HG03432 (cell line): ENCODE data around the gene DNAJB13.
A peak's percentile ranks its signal among the peaks of the same experiment; 100 is the strongest.
"Not testable (repeated sequence)": the region's sequence is repeated elsewhere in the genome, so short reads cannot be mapped to it uniquely, and the experiment has no call there.

Source experiments
- ATAC-seq: cut with Tn5 transposase; IDR thresholded peaks from one replicate; pipeline ENCODE4 v1.9.1; 2021; ENCODE audit warnings: mild to moderate bottlenecking, moderate library complexity; ENCODE audit not compliant: unreplicated experiment

DNAJB13 gene

DNA sequence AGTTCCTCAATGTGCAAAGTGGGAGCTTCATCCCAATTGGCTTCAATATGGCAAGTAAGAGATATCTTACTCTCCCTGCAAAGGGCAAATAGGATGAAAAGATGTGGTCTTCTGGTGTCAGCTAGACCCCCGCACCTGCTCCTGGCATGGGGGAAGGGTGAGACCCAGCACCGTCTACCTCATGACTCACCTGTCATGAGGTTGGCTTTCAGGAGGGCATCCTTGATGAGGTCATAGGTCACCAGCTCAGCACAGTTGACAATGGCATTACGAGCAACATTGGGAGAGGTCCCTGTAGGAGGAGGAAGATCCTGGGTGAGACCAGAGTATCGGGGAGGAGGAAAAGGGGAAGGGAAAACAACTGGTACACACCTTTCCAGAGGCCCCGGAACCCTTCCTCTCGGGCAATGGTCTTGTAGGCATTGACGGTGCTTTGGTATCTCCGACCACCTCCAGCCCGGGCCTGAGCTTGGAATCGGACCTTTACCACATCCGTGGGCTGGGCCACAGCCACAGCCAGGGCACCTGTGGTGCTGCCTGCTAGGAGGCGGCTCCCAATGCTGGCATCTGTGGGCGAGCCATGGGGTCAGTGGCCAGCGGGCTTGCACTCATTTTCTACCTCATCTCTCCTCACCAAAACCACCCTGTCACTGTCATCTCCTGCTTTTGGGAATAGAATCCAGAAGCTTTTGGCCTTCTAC is 25.8 kb downstream of the DNAJB13 start:
- ATAC-seq = no peak

DNA sequence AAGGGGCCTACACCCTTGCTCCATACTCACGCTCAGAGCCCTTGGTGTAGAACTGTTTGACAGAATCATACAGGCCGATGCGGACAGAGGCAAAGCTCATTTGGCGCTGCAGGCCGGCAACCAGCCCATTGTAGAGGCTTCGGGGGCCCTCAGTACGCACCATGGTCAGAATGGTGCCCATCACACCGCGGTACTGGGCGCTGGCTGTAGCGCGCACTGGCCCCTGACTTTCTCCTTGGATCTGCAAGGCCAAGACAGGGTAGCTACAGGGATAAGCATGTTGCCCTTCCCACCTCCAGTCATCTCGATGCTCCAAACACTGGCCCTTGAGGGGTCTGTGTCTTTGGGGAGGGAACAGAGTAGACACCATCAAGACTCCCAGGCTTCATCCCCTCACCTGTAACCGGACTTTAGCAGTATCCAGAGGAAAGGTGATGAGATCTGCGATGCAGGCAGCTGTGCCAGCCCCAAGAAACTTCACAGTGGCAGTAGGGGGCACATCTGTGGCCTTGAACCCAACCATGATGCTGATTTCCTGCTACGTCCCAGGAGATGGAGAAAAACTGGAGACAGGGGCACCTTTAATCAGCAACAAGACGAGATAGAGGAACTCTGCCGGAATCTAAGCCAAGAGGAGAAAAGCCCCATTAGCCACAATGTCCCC is 27.2 kb downstream of the DNAJB13 start:
- ATAC-seq = no peak

DNA sequence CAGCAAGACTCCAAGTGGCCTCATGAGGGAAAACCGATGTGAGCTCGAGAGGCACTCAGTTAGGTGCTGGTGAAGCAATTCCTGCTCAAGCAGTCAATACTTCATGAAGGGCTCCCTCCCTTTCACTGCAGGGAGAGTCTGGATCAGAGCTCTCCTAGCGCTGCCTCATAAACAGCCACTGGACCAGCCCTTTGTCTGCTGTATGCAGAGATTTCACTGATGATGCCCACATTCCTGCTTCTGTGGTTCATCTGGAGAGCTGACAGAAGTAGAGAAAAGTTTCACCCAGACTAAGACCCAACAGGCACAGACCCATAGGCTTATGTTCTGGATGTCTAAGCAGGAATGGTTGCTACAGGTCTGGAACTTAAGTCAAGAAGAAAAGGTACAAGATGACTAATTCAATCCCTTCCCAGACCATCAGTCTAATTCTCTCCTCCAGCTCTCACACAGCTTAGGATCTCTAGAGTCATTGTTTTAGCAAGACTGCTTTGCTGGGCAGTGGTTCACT is 27.8 kb downstream of the DNAJB13 start:
- ATAC-seq = no peak

DNA sequence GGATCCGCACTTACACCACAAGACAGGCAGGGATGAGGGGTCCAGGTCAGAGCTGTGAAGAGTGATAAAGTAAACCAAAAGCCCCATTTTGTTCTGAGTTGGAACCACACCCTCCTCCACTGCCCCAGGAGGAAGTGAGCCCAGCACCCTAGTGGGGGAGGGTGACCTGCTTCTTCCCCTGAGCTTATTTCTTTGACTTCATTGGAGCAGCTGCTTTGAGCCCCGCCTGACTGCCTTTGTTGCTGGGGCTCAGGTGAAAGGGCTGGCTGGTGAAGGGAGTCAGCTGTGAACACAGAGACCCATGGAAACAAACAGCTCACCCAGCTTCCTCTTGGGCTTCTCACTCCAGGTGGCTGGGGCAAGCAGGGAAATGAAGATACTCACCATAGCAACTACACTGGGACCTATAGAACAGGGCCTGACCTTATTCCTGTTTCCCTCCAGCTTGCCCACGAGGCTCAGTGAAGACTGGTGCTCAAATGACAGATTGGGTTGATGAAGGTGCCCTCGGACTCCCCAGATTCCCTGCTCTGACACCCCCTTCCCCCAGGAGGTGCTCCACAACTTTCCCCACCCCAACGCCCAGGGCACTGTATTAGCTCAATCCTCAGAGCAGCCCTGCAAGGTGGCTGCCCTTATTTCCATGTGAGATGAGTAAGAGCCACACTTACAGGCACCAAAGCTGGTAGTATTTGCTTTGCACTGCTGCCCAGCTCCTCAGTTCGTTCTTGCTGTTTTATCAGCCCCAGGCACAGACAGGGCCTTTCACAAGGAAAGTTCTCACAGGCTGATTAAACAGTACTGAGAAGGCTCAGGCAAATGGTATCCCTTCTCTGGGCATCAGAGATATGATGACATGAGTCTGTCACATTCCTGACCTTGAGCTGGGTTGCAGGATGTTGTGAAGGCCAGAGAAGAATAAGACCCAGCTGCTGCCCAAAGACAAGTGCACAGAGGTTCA is 29.5 kb downstream of the DNAJB13 start:
- peak; percentile 47 for ATAC-seq

DNA sequence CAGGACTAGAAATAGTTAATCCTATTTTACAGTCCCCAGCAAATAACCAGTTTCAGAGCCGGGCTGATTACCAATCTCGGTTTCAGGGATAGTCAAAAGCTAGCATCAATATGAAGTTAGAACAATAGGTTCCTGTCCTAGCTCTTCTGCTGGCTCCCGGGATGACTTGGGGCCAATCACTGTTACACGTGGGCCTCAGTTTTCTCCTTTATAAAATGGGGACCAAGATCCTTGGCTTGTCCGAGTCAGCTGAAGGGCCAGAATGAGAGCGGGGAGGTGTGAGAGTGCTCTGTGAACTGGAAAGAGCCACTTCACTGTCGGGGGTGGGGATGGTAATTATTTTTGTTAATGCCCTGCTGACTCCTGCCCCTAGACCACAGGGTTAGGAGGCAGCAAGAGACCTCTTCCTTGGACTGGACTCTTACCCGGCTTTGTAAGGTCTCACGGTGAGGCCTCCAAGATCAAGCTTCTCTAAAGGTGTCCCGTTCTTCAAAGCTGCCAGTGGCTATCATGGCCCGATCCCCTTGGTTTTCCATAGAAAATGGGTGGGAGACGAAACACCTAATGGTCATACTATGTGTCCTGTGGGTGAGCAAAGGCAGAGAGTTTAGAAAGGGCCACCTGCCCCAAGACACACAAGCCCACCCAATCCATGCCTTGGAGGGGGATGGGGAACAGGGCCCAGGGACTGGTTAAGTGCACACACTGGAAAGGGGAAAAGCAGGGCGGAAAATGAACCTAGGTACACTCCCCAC is 30.4 kb downstream of the DNAJB13 start:
- no peak for ATAC-seq

DNA sequence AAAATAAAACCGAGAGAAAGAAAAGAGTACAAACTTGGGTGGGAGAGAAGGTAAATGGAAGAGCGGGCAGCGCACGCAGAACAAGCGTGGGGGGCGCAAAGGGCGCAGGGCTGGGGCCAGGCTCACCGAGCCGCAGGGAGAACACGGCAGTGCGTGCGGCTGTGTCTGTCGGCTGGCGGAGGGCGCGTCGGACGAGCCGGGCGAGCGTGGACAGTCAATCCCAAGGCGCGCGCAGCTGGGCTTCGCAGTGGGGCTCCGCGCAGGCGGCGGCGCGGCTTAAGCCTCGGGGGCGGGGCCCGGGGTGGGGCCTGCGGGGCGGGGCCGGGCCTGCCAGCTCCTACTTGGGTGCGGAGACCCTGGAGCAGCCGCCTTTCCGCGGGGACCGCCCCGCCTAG is 31.8 kb downstream of the DNAJB13 start, which contains the start of gene UCP2:
Gene UCP2, minus strand, starts transcription at position 249 of the 395 bp plus-strand sequence. CDS start 4,465 bp downstream, outside the sequence.
- peak; percentile 62 for ATAC-seq

DNA sequence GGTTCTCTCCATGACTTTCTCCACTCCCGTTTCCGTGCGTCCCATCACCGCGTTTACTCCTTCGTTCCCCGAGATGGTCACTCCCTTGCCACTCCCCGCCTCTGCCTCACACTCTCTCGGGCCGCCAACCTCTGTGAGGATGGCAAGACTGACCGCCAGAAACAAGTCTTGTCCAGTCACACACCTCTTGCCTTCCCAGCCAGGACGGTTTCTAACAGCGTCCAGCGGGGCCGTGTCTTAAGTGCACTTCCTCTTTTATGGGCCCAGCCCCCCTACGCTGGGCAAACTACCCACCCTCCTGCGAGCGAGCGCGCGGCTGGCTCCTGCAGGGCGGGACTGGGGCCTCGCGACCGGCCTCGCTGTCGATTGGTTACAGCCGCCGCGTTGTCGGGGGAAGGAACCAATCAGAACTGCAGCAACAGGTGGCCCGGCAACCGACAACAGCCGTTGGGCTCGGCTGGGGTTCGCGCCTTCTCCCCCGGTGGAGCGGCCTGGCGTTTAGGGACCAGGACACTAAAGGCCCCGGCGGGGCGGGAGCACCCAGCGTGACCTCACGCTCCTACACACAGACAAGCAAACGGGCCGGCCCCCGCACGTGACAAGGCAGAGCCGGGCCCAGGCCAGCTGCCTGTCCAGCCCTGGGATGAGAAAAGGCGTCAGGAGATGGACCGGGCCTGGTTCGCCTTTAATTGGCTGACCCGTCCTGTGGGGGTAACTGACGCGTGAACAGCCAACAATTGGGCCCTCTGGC is 32.3 kb downstream of the DNAJB13 start:
- peak; percentile 81 for ATAC-seq

DNA sequence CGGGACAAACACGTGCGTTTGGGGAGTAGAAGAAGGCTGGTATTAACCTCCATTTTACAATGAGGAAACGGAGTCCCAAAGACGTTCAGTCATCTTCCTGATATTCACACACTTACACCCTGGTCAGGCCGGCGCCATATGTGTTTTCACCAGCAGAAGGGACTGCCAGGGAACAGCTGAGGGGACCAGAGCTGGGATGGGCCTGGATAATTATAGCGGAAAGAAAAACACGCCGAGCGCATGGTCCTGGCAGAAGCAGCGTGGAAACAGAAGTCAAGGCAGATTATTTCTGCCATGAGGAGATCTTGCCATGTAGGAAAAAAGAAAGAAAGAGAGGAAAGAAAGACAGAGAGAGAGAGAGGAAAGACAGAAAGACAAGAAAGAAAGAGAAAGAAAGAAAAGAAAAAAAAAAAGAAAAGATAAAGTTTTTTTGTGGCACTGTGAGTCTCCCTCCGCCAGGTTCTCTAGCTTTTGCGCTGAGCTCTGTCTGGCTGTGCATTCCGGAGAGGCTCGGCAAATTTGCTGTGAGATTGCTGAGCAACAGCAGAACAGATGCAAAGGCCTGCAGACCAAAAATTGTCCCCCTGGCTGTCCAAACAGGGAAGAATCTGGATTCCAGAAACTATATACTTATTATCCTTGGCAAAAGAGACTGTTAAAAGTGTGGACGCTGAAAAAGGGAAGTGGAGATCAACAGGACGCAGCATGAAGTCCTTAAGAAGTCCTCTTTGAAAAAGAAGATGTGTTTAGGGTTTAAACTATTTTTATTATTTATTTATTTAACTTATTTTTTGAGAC is 33.1 kb downstream of the DNAJB13 start:
- no peak for ATAC-seq

DNA sequence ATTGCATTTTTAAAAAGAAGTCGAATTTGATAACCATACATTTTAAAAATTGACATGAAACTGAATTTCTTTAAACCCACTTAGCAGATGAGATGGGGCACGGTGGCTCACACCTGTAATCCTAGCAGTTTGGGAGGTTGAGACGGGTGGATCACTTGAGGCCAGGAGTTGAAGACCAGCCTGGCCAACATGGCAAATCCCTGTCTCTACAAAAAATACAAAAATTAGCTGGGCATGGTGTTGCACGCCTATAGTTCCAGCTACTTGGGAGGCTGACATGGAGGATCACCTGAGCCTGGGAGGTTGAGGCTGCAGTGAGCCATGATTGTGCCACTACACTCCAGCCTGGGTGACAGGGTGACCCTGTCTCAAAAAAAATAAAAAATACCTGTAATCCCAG is 34.8 kb downstream of the DNAJB13 start:
- not testable (repeated sequence) for ATAC-seq

DNA sequence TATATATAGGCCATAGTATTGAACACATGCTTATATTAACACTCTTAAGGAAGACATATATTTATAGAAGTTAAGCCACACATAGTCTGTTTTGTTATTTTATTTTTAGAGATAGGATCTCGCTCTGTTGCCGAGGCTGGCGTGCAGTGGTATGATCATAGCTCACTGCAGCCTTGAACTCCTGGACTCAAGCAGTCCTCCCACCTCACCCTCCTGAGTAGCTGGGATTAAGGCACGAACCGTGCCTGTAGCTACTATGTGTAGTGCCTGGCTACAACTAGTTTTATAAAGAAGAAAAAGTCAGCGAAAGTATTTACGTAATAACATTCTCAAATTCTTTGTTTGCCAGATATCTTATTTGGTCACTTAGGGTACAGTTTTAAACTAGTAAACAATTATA is 37.4 kb downstream of the DNAJB13 start:
- no peak for ATAC-seq

DNA sequence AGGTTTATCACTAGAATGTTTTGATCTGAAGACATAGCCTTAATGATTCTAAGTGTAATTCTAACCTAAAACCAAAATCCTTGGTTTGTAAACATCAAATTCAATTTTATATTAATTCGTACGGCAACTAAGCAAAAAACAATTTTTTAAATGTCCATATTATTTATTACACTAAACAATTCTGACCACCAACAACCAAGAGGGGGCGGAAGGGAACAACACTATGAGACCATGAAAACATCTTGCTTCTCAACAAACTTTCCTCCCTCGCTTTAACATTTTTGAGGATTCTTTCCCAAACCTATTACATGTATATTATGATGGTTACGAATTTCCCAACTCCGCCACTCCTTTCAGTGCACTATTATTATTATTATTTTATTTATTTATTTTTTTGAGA is 38.3 kb downstream of the DNAJB13 start:
- no peak for ATAC-seq

DNA sequence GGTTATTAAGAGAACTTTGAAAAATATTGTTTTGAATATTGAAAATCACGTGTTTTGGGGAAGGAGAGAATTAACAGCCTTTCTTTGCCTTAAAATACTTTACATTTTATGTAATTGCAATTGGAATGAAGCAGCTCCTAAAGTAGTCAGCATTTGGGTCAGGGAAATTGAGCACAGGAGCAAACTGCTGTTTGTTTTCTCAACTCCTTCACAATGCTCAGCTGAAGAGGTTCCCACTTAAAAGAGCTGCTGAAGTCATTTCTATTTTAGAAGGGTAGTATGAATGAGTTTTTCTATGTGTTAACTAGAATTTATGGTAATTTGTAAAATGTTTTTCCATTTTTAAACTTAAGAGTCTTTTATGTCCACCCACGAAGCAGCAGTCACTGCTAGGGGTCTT is 39.9 kb downstream of the DNAJB13 start:
- no peak for ATAC-seq

DNA sequence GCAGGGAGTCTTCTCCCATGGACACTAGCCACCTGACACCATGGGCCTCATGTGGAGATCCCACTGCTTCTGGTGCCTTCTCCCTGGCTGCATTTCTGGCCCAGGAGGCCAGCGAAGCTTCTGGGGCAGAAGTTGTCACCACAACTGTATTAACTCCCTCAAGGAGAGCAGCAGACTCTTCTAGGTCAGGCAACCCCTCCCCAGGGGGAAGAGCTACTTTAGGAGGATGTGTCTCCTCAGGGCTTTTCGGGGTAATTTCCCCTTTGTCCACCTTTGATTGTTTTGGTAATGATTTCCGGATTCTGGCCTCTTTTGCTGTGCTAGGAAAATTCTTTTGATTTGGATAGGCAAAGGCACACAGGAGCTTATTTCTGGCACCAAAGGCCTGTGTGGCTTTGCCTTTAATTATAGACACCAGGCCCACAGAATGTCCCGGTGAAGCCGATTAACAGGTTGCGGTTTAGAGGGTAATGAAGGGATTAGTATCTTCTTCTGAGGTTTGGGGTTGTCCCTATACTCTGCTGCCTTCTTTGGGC is 40.7 kb downstream of the DNAJB13 start:
- ATAC-seq = peak; percentile 58

DNA sequence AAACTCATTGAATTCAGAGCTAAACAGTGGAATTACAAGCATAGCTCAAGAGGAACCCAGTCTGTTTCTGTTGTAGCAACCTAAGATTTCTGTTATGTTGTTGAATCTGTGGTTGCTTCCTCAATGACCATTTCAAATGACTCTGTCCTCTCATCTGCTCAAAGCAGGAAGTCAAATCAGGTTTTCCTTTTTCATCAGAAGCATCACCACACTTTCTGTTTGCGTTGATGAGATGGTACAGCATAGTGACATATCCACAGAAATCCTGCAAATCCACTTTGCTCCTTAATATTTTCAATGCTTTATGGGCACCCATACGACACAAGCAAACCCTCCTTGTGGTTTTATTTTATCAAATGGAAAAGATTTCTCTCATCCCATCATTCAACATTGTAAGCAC is 44.4 kb downstream of the DNAJB13 start:
- ATAC-seq = peak; percentile 39

DNA sequence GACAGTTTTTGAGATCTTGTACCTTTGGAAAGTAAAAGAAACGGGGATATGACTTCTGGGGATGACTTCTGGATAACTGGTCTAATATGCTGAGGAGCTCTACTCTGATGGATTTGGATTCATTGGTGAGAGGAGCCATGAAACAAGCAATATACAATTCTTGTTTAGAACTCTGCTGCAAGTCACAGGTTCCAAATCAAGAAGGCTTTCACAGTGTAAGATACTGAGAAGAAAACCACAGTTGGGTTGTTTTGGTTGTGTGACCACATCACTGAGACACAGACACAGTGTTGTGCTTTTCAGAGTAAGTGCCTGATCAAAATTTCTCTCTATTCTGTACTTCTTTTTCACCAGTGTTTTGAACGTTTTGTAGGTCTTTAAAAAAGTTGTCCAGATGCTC is 44.9 kb downstream of the DNAJB13 start:
- ATAC-seq = peak; percentile 36

DNA sequence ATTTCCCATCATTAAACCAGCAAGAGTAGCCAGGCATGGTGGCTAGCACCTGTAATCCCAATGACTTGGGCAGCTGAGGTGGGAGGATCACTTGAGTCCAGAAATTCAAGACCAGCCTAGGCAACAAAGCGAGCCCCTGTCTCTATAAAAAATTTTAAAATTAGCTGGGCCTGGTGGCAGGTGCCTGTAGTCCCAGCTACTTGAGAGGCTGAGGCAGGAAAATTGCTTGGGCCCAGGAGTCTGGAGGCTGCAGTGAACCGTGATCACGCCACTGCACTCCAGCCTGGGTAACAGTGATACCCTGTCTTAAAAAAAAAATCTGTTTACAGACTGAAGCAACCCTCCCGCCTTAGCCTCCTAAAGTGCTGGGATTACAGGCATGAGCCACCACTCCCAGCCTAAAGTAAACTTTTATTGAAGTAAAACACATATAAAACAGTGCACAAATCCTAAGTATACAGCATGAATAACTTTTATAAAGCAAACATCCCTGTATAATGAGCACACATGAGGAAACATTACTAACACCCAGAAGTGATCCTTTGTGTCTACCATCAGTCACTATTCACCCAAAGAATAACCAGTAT is 45.4 kb downstream of the DNAJB13 start:
- ATAC-seq = no peak

DNA sequence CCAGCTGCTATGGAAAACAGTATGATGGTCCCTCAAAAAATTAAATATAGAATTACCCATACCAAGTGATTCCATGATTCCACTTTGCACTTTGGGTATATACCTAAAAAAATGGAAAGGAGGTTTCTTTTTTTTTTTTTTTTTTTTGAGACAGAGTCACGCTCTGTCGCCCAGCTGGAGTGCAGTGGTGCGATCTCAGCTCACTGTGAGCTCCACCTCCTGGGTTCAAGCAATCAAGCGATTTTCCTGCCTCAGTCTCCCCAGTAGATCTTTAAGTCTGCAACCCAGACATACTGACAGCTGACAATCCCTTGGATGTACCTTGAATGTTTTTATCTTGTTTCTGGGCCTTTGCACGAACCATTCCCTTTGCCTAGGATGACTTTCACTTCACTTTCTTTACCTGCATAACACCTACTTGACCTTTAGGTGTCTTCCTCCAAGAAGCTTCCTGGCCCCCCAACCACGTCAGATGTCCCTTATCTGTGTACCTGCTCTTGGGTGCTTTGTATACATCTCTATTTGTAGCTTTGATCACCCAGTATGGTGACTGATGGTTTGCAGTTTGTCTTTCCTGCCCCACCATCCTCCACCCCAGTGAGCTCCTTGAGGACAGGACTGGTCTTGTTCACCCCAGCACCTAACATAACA is 46.4 kb downstream of the DNAJB13 start:
- no peak for ATAC-seq
